ENCODE results near the gene CLIP2.
"Not testable (repeated sequence)": the region's sequence is repeated elsewhere in the genome, so short reads cannot be mapped to it uniquely, and the experiment has no call there.

- TF ChIP-seq, protein P1, sequence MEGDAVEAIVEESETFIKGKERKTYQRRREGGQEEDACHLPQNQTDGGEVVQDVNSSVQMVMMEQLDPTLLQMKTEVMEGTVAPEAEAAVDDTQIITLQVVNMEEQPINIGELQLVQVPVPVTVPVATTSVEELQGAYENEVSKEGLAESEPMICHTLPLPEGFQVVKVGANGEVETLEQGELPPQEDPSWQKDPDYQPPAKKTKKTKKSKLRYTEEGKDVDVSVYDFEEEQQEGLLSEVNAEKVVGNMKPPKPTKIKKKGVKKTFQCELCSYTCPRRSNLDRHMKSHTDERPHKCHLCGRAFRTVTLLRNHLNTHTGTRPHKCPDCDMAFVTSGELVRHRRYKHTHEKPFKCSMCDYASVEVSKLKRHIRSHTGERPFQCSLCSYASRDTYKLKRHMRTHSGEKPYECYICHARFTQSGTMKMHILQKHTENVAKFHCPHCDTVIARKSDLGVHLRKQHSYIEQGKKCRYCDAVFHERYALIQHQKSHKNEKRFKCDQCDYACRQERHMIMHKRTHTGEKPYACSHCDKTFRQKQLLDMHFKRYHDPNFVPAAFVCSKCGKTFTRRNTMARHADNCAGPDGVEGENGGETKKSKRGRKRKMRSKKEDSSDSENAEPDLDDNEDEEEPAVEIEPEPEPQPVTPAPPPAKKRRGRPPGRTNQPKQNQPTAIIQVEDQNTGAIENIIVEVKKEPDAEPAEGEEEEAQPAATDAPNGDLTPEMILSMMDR (conservative IDR thresholded peaks at IDR 0.05; ENCODE audit: low read depth, low read length): not testable (repeated sequence)
- TF ChIP-seq POLR2A (IDR thresholded peaks at IDR 0.05; ENCODE audit: low read depth, low read length); RAD21 (IDR thresholded peaks at IDR 0.05; ENCODE audit: low read length); CHD1 (IDR thresholded peaks at IDR 0.05; ENCODE audit: low read depth, low read length); MAFK (IDR thresholded peaks at IDR 0.05; ENCODE audit: low read depth, low read length); NFE2L2 (IDR thresholded peaks at IDR 0.05; ENCODE audit: low read depth, low read length); RFX5 (IDR thresholded peaks at IDR 0.05; ENCODE audit: low read depth, low read length); MXI1 (IDR thresholded peaks at IDR 0.05; ENCODE audit: borderline replicate concordance, low read depth, low read length); CEBPB (IDR thresholded peaks at IDR 0.05; ENCODE audit: low read depth, low read length); RCOR1 (IDR thresholded peaks at IDR 0.05; ENCODE audit: insufficient replicate concordance, low read length): not testable (repeated sequence)
- TF ChIP-seq, protein P2, sequence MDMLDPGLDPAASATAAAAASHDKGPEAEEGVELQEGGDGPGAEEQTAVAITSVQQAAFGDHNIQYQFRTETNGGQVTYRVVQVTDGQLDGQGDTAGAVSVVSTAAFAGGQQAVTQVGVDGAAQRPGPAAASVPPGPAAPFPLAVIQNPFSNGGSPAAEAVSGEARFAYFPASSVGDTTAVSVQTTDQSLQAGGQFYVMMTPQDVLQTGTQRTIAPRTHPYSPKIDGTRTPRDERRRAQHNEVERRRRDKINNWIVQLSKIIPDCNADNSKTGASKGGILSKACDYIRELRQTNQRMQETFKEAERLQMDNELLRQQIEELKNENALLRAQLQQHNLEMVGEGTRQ (IDR thresholded peaks at IDR 0.05; ENCODE audit: low read depth, low read length): not testable (repeated sequence)
- TF ChIP-seq, protein P3, sequence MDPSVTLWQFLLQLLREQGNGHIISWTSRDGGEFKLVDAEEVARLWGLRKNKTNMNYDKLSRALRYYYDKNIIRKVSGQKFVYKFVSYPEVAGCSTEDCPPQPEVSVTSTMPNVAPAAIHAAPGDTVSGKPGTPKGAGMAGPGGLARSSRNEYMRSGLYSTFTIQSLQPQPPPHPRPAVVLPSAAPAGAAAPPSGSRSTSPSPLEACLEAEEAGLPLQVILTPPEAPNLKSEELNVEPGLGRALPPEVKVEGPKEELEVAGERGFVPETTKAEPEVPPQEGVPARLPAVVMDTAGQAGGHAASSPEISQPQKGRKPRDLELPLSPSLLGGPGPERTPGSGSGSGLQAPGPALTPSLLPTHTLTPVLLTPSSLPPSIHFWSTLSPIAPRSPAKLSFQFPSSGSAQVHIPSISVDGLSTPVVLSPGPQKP (IDR thresholded peaks at IDR 0.05; ENCODE audit: borderline replicate concordance, low read depth, low read length): not testable (repeated sequence)
Observed at GRCh38 chr7:74315891-74316290, 26.7 kb downstream of the CLIP2 start.
